ENCODE measurements around the gene PCGF6. TPM values are rescaled to one million over a fixed set of nuclear protein-coding genes. Genes with fewer than 3 reads are reported as not detected.

PCGF6 gene
- total RNA-seq, 1 experiment from 2014 or later = 19.2 TPM

GRCh38 chr10:103278862-103279298 is 72.1 kb downstream of the PCGF6 start (continued):
- TF ChIP-seq USF1 (CRISPR knock-in tag; IDR thresholded peaks at IDR 0.05) (0 out of 2 replicates have a peak, but pooled peaks have one; percentile 2), ZNF425 (CRISPR knock-in tag; conservative IDR thresholded peaks at IDR 0.05) (no peak), PREB (CRISPR knock-in tag; IDR thresholded peaks at IDR 0.05; ENCODE audit: borderline replicate concordance) (peak; percentile 72; the same call in 1 of the 2 replicates), NFYB (CRISPR knock-in tag; conservative IDR thresholded peaks at IDR 0.05; ENCODE audit: low read depth) (no peak), AR (CRISPR knock-in tag; IDR thresholded peaks at IDR 0.05) (no peak), IRF1 (CRISPR knock-in tag; IDR thresholded peaks at IDR 0.05) (no peak), GTF2I (CRISPR knock-in tag; conservative IDR thresholded peaks at IDR 0.05) (no peak), ATF6 (CRISPR knock-in tag; IDR thresholded peaks at IDR 0.05) (no peak)

- CTCF ChIA-PET = interaction anchor here (0.5 to 1.1 kb wide), 3 partner anchors 9 to 237 kb away, joined by 3 read pairs; no protein-coding TSS in a partner anchor
- Mint-ChIP-seq H3K4me1 (peaks cover 40% of the 10 kb centered on the region), H3K36me3 (no peaks in the 10 kb centered on the region), H3K27ac (no peak overlapping the region), H3K27me3 (ENCODE audit: low read depth) (peaks cover 72% of the 10 kb centered on the region), H3K9me3 (no peaks in the 10 kb centered on the region), H3K4me3 (peak overlapping the region; percentile 64)
- ATAC-seq = no peak
- POLR2A ChIA-PET = interaction anchor here (0.6 kb wide), 1 partner anchor 310 kb away, joined by 3 read pairs; no protein-coding TSS in a partner anchor
- DNase-seq (ENCODE audit: low spot score) = no peak
- TF ChIP-seq NFYB (CRISPR knock-in tag; conservative IDR thresholded peaks at IDR 0.05; ENCODE audit: low read depth) (no peak), CBFB (CRISPR knock-in tag; IDR thresholded peaks at IDR 0.05; ENCODE audit: low read depth) (0 out of 2 replicates have a peak, but pooled peaks have one; percentile 21), ZNF219 (CRISPR knock-in tag; IDR thresholded peaks at IDR 0.05; ENCODE audit: borderline replicate concordance) (0 out of 2 replicates have a peak, but pooled peaks have one; percentile 8), PREB (CRISPR knock-in tag; IDR thresholded peaks at IDR 0.05; ENCODE audit: borderline replicate concordance) (no peak)
These were observed 72.5 kb downstream of the PCGF6 start for GRCh38 chr10:103278537-103278823.
